GM12878 (cell line): Measurements from ENCODE around the gene FCER2. TPM values are rescaled to one million over a fixed set of nuclear protein-coding genes. Genes with fewer than 3 reads are reported as not detected.

ENCODE experiments used
- SRF ChIP-seq, 2 experiments: IDR thresholded peaks; 2 replicates each; pipeline ENCODE4 v1.6.1; 2011; ENCODE audit warnings: low read depth in 2 of 2, low read length in 2 of 2, mild to moderate bottlenecking in 1 of 2, moderate library complexity in 1 of 2
- ZNF687 ChIP-seq: fragments of 450-650 bp; IDR thresholded peaks from 2 replicates; pipeline ENCODE4 v1.6.1; 2017; ENCODE audit warnings: mild to moderate bottlenecking, moderate library complexity
- polyA plus RNA-seq, 11 experiments: library from polyadenylated mRNA; depleted of rRNA in 4 of 11; unstranded in 6 of 11; stranded (reverse) in 5 of 11; fragments of >200 nt; fragmentation: Nextera tagmentation in 4 of 11; fragmentation: Illumina TruSeq in 1 of 11; extraction: Ambion mirVana in 4 of 11; extraction: Trizol in 1 of 11; gene quantifications; 1 replicate in 1 of 11; 2 replicates in 10 of 11; pipeline versions ENCODE4 v1.2.1 to v1.2.3, GENCODE V29; 2011 to 2016; ENCODE audit warnings: inconsistent platforms in 2 of 11, missing spikeins in 2 of 11, low read depth in 1 of 11
- total RNA-seq, 4 experiments: library from RNA; depleted of rRNA in 3 of 4; stranded (reverse); fragments of >200 nt in 3 of 4; fragmentation: Illumina TruSeq in 1 of 4; extraction: Trizol in 1 of 4; gene quantifications; 2 replicates each; pipeline versions ENCODE4 v1.2.1 to v1.2.3, GENCODE V29; 2013 to 2021
- TF ChIP-seq, protein P1 (sequence below): fragments of 450-650 bp; IDR thresholded peaks from 2 replicates; pipeline ENCODE4 v1.6.1; 2017; ENCODE audit warnings: mild to moderate bottlenecking, moderate library complexity

The FCER2 gene
- total and polyA plus RNA-seq, 10 of the 15 experiments (the other 5 are each of a cell fraction or from before 2014, with no cell fraction given), result 44.0 to 424 (median 241) TPM

DNA sequence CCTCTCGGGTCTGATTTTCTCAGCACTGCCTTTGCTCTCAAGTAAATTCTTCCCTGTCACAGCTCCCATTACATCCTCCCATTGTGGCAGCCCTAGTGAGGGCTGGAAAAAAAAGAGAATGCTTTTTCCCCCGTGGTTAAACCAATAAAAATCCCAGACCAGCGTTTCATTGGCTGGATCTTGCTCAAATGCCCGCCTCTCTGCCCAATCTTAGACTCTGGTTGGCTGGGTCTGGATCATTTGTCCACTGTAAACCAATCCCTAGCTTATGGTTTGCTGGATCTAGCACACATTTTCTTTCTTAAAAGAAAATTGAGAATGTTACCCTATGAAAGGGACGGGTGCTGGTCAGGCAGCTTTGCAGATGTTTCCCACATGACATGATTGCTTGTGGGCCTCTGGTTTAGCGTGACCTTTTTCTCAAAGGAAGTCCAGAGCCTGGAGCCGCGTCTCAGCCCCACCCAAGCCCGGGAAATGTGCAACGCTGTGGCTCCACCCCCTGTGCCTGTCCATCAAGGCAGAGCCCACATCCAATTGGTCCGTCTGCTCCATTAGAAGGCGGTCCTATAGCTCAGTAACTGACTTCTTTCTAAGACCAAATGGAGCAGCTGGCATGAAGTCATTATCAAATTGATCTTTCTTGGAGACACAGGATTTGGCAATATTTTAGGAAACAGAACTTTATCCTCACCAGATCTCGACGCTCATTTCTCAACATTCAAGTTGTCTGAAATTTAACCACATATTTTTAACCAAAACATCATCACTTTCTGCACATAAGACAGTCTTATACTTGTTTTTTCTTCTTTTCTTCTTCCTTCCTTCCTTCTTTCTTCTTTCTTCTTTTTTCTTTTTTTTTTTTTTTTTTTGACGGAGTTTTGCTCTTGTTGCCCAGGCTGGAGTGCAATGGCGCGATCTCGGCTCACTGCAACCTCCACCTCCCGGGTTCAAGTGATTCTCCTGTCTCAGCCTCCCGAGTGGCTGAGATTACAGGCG lies 27.6 kb downstream of the FCER2 start (continued):
- TF ChIP-seq, protein P1, sequence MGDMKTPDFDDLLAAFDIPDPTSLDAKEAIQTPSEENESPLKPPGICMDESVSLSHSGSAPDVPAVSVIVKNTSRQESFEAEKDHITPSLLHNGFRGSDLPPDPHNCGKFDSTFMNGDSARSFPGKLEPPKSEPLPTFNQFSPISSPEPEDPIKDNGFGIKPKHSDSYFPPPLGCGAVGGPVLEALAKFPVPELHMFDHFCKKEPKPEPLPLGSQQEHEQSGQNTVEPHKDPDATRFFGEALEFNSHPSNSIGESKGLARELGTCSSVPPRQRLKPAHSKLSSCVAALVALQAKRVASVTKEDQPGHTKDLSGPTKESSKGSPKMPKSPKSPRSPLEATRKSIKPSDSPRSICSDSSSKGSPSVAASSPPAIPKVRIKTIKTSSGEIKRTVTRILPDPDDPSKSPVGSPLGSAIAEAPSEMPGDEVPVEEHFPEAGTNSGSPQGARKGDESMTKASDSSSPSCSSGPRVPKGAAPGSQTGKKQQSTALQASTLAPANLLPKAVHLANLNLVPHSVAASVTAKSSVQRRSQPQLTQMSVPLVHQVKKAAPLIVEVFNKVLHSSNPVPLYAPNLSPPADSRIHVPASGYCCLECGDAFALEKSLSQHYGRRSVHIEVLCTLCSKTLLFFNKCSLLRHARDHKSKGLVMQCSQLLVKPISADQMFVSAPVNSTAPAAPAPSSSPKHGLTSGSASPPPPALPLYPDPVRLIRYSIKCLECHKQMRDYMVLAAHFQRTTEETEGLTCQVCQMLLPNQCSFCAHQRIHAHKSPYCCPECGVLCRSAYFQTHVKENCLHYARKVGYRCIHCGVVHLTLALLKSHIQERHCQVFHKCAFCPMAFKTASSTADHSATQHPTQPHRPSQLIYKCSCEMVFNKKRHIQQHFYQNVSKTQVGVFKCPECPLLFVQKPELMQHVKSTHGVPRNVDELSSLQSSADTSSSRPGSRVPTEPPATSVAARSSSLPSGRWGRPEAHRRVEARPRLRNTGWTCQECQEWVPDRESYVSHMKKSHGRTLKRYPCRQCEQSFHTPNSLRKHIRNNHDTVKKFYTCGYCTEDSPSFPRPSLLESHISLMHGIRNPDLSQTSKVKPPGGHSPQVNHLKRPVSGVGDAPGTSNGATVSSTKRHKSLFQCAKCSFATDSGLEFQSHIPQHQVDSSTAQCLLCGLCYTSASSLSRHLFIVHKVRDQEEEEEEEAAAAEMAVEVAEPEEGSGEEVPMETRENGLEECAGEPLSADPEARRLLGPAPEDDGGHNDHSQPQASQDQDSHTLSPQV, result no peak
- TF ChIP-seq SRF (IDR thresholded peaks at IDR 0.05; ENCODE audit: low read depth in 2 of 2, low read length in 2 of 2), result no peak
- no peak for TF ChIP-seq ZNF687
